ENCODE measurements around the gene ACTMAP. TPM values are rescaled to one million over a fixed set of nuclear protein-coding genes. Genes with fewer than 3 reads are reported as not detected.

The ACTMAP gene
- total and polyA plus RNA-seq, 9 of the 15 experiments (the other 6 are each of a cell fraction or from before 2014, with no cell fraction given) = 1.7 to 16.6 (median 4.9) TPM

DNA sequence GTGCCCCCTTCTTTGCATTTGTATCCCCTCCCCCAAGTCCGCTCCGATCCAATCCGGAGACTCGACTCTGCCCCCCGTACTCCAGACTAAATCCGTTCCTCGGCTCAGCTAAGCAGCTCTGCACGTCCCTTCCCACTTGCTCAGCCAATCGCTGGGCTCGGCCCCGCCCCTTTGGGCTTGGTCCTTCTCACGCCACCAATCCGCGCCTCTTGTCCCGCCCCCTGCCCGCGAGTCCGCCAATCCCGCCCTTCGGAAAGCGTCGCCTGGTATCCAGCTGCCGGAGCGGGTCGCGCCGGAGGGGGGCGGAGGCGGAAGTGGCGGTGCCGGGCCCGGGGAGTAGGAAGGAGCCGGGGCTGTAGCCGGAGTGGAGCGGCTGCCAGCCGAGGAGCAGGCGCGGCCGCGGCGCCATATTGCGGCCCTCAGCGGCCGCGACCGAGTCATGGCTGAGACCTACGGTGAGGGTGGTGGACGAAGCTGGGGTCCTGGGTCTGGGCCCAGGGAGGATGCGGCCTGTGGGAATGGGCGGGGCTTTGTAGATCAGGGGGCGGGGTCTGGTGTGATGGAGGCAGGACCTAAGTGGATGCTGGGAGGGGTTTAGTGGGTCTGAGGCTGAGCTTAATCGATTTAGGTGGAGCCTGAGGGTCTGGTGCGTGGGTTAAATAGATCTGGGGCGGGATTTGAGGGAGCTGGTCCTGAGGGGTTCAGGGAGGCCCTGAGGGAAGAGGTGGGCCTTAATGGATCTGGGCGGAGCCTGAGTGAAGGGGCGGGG lies 27.8 kb upstream of the ACTMAP start, which contains the start of gene RAB4B (continued):
- TF ChIP-seq, protein P1, sequence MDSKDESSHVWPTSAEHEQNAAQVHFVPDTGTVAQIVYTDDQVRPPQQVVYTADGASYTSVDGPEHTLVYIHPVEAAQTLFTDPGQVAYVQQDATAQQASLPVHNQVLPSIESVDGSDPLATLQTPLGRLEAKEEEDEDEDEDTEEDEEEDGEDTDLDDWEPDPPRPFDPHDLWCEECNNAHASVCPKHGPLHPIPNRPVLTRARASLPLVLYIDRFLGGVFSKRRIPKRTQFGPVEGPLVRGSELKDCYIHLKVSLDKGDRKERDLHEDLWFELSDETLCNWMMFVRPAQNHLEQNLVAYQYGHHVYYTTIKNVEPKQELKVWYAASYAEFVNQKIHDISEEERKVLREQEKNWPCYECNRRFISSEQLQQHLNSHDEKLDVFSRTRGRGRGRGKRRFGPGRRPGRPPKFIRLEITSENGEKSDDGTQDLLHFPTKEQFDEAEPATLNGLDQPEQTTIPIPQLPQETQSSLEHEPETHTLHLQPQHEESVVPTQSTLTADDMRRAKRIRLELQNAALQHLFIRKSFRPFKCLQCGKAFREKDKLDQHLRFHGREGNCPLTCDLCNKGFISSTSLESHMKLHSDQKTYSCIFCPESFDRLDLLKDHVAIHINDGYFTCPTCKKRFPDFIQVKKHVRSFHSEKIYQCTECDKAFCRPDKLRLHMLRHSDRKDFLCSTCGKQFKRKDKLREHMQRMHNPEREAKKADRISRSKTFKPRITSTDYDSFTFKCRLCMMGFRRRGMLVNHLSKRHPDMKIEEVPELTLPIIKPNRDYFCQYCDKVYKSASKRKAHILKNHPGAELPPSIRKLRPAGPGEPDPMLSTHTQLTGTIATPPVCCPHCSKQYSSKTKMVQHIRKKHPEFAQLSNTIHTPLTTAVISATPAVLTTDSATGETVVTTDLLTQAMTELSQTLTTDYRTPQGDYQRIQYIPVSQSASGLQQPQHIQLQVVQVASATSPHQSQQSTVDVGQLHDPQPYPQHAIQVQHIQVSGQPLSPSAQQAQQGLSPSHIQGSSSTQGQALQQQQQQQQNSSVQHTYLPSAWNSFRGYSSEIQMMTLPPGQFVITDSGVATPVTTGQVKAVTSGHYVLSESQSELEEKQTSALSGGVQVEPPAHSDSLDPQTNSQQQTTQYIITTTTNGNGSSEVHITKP (IDR thresholded peaks at IDR 0.05; ENCODE audit: partially characterized antibody) = peak; percentile 63
- TF ChIP-seq, protein P2, sequence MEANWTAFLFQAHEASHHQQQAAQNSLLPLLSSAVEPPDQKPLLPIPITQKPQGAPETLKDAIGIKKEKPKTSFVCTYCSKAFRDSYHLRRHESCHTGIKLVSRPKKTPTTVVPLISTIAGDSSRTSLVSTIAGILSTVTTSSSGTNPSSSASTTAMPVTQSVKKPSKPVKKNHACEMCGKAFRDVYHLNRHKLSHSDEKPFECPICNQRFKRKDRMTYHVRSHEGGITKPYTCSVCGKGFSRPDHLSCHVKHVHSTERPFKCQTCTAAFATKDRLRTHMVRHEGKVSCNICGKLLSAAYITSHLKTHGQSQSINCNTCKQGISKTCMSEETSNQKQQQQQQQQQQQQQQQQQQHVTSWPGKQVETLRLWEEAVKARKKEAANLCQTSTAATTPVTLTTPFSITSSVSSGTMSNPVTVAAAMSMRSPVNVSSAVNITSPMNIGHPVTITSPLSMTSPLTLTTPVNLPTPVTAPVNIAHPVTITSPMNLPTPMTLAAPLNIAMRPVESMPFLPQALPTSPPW (CRISPR knock-in tag; IDR thresholded peaks at IDR 0.05) = peak; percentile 95
- TF ChIP-seq, protein P3, sequence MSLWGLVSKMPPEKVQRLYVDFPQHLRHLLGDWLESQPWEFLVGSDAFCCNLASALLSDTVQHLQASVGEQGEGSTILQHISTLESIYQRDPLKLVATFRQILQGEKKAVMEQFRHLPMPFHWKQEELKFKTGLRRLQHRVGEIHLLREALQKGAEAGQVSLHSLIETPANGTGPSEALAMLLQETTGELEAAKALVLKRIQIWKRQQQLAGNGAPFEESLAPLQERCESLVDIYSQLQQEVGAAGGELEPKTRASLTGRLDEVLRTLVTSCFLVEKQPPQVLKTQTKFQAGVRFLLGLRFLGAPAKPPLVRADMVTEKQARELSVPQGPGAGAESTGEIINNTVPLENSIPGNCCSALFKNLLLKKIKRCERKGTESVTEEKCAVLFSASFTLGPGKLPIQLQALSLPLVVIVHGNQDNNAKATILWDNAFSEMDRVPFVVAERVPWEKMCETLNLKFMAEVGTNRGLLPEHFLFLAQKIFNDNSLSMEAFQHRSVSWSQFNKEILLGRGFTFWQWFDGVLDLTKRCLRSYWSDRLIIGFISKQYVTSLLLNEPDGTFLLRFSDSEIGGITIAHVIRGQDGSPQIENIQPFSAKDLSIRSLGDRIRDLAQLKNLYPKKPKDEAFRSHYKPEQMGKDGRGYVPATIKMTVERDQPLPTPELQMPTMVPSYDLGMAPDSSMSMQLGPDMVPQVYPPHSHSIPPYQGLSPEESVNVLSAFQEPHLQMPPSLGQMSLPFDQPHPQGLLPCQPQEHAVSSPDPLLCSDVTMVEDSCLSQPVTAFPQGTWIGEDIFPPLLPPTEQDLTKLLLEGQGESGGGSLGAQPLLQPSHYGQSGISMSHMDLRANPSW (CRISPR knock-in tag; IDR thresholded peaks at IDR 0.05) = no peak
- TF ChIP-seq KAT7 (CRISPR knock-in tag; IDR thresholded peaks at IDR 0.05; ENCODE audit: borderline replicate concordance) = peak; percentile 17; the same call in 1 of the 2 replicates
- TF ChIP-seq ZNF347 (CRISPR knock-in tag; IDR thresholded peaks at IDR 0.05; ENCODE audit: low read depth) = no peak
- TF ChIP-seq GABPA (tag; conservative IDR thresholded peaks at IDR 0.05; ENCODE audit: low read depth) = peak; percentile 92
- peak; percentile 87 for TF ChIP-seq GABPB1 (CRISPR knock-in tag; IDR thresholded peaks at IDR 0.05)
- TF ChIP-seq HNRNPK (IDR thresholded peaks at IDR 0.05; ENCODE audit: low read depth, low read length, poor library complexity, severe bottlenecking) = peak; percentile 72
- TF ChIP-seq HNRNPL (IDR thresholded peaks at IDR 0.05; ENCODE audit: low read depth, low read length) = no peak
- TF ChIP-seq PCBP2 (IDR thresholded peaks at IDR 0.05; ENCODE audit: low read depth, low read length, poor library complexity, severe bottlenecking) = no peak
- TF ChIP-seq, protein P4, sequence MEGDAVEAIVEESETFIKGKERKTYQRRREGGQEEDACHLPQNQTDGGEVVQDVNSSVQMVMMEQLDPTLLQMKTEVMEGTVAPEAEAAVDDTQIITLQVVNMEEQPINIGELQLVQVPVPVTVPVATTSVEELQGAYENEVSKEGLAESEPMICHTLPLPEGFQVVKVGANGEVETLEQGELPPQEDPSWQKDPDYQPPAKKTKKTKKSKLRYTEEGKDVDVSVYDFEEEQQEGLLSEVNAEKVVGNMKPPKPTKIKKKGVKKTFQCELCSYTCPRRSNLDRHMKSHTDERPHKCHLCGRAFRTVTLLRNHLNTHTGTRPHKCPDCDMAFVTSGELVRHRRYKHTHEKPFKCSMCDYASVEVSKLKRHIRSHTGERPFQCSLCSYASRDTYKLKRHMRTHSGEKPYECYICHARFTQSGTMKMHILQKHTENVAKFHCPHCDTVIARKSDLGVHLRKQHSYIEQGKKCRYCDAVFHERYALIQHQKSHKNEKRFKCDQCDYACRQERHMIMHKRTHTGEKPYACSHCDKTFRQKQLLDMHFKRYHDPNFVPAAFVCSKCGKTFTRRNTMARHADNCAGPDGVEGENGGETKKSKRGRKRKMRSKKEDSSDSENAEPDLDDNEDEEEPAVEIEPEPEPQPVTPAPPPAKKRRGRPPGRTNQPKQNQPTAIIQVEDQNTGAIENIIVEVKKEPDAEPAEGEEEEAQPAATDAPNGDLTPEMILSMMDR (IDR thresholded peaks at IDR 0.05 in 2 of 3, conservative IDR thresholded peaks at IDR 0.05 in 1 of 3; ENCODE audit: insufficient read depth in 2 of 3, low read depth in 1 of 3, low read length in 3 of 3) = no peak
- TF ChIP-seq ELF4 (CRISPR knock-in tag; IDR thresholded peaks at IDR 0.05) = peak; percentile 84; the same call in 1 of the 2 replicates
- TF ChIP-seq ZNF224 (CRISPR knock-in tag; IDR thresholded peaks at IDR 0.05) = no peak
- TF ChIP-seq HNRNPH1 (optimal IDR thresholded peaks at IDR 0.05; ENCODE audit: low read depth, low read length) = no peak
- TF ChIP-seq ELF1 (tag; IDR thresholded peaks at IDR 0.05) = peak; percentile 98
- TF ChIP-seq FOXP1 (CRISPR knock-in tag; IDR thresholded peaks at IDR 0.05) = 0 out of 2 replicates have a peak, but pooled peaks have one; percentile 40

Measured in K562 (cell line).